NOMO-1 treated with DMSO at 0.1 percent for 48 hours (cell line): ENCODE measurements around the gene SAG.
A peak's percentile ranks its signal among the peaks of the same experiment; 100 is the strongest.

Experiments
- DNase-seq: peaks from one replicate; lab custom pipeline; 2025; ENCODE audit not compliant: unreplicated experiment; lab: John Stamatoyannopoulos, UW

SAG gene

GRCh38 chr2:233307565-233307964 lies at the start of gene SAG:
Gene SAG, plus strand, starts transcription at chr2:233307816. Its CDS starts 1,374 bp downstream, at chr2:233309190.
- no peak for DNase-seq

DNA sequence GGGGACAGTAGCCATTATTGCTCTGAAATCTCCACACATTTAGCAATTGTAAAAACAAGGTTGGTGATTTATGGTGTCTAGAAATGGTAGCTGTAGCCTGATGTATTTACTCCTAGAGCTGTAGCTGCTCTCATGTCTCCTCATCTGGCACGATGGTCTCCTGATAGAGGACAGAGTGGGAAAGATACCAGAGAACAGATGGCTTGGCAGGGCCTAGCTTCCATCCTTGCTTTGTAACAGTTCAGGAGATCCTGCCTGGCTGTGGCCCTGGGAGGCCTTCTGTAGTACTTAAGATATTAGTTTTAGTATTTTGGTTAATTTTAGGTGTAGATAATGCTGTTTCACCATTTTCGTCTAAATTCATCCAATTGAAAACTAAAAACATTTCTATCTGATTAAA lies 49.4 kb upstream of the SAG start:
- no peak for DNase-seq

- DNase-seq: no peak
These were observed 47.9 kb upstream of the SAG start for GRCh38 chr2:233259730-233260129.

GRCh38 chr2:233260661-233261060 lies 47.0 kb upstream of the SAG start:
- DNase-seq: no peak

DNA sequence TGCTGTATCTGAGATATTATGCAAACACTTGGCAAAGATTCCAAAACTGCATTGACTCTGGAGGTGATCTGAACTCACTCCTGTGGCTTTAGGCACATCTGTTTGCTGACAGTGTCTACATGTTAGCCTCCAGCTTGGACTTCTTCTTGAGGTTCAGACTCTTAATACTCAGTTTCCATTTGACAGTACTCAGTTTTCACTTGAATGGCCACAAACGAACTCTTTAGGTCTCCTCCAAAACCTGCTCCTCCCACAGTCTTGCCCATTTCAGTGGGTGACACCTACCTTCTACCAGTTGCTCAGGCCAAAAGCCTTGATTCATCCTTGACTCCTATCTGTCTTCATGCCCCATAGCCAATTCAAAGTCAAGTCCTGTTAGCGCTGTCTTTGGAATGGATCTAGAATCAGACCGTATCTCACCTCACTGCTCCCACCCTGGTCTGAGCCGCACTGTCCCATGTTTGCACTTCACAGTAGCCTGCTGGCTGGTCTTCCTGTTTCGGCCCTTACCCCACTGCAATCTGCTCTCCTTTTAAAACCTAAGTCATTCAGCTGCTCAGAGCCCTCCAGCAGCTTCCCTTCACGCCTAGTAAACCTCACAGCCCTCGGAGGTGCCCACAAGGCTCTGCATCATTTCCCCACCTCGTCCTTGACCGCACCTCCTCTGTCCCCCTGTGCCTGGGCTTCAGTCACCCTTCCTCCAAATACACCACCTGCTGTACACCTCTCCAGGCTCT lies 45.6 kb upstream of the SAG start:
- no peak for DNase-seq

DNA sequence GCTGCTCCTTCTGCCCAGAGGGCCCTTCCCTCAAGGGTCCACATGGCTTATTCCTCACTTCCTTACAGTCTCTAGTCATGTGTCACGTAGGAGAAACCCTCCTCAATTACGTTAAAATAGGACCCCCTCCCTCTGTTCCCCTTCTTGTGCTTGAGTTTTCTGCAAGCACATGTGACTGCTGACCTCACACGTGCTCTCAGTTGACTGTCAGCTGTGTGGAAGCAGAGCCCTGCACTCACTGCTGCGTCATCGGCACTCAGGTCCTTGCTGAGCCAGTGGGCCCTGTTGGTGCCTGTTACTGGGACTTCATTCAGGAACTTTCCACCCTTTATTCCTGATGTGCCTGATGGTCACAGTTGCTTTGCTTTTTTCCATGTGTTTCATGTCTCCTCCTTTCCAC lies 45.1 kb upstream of the SAG start:
- DNase-seq: no peak

DNA sequence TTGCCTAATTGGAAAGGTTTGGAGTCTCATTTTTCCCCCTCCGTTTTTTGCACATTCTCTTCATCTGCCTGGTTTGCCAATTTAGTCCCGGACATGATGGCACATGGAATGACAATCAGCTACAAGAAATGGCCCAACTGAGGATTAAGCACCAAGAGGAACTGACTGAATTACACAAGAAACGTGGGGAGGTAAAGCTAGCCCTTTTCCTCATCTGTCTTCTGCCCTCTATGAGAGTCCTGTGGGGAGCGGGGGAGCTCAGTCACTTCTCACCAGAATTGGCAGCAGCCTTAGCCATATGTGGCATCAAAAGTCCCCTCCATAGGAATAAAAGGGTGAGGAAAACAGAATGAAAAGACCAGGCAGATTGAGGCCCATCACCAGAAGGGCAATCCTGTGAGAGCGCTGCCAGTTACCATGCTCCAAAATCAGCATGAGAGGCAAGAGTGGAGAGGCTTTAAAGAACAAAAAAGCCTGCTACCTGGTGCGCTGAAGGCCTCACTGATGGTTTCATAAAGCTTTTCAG lies 44.5 kb upstream of the SAG start:
- no peak for DNase-seq

GRCh38 chr2:233264667-233265066 lies 42.9 kb upstream of the SAG start:
- DNase-seq: no peak

DNA sequence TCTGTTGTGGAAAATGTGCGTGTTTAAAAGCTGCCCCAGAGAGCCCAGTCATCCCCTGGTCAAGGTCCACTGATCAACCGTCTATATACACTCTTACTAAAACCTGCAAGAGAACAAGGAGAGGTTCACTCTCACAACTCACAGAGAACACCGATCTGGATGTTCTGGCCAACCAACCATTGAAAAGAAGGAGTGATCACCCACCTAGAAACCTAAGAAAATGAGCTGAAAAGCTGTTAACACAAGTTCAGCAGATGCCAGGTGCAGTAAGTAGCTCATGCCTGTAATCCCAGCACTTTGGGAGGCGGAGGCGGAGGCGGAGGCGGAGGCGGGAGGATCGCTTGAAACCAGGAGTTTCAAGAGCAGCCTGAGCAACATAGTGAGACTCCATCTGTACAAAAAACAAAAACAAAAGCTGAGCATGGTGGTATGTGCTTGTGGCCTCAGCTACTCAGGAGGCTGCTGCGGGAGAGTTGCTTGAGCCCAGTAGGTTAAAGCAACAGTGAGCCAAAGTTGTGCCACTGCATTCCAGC lies 41.7 kb upstream of the SAG start:
- DNase-seq: no peak

DNA sequence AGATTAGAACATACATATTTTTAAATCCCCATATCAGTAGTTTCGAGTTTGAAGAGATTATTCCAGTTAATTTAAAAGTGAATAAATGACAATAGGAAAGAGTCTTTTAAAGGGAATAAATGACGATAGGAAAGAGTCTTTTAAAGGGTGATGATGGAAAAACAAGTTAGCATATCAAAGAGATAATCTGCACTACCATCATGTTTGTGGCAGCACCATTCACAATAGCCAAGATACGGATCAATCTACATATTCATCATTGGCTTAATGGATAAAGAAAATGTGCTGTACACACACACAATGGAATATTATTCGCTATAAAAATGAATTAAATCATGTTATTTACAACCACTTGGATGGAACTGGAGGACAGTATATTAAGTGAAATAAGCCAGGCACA lies 41.1 kb upstream of the SAG start:
- no peak for DNase-seq

GRCh38 chr2:233267516-233268245 lies 39.9 kb upstream of the SAG start:
- DNase-seq: no peak

GRCh38 chr2:233270366-233270765 lies 37.2 kb upstream of the SAG start:
- no peak for DNase-seq

DNA sequence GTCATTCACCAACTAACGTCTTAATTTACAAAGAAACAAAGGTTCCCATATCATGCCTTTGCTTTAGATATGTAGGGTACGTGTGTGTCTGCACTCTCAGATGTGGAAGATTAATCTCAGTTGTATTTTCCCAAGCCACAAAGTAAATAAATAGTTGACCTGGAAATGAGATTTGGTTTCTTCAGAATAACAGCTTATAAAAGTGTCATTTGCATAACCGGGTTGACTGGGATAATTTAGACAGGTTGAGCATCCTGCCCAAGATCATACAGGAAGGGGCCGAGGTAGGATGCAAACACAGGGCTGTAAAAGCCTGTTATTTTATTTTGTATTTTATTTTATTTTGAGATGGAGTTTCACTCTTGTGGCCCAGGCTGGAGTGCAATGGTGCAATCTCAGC lies 36.7 kb upstream of the SAG start:
- DNase-seq: no peak

DNA sequence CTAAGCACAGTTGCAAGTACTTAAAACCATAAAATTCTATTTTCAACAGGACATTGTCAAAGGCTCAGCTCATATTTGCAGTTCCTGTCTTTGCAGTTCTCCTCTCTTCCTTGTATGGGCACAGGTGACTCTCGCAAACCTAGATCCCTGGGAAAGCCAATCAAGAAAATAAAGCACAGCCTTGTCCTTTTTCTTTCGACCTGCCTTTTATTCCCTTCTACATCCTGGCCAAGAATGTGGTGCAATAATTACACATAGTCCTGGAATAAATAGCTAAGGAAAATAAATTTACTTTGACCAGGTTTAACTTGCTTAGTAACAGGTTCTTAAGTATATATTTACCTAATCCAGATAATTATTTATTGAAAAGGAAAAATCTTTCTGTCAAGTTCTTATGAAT lies 35.9 kb upstream of the SAG start:
- DNase-seq: no peak

GRCh38 chr2:233273120-233273519 lies 34.5 kb upstream of the SAG start:
- no peak for DNase-seq

DNA sequence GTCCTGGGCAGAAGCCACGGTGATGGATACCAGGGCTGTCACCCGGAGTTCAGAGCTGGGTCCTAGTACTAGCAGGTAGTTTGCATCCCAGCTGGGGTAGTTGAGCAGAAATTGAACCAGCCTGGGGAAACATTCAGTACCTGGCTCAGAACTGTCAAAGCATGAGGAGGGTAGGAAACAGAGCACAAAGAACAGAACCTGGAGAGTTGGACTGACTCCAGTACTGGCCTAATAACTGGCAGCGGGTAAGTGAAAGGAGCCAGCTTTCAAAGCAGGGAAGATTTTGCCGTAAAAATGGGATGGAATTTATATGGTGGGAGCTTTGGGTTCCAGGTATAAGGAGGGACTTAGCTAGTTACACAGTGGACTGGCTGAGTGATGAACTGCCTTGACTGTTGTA lies 32.4 kb upstream of the SAG start:
- no peak for DNase-seq

DNA sequence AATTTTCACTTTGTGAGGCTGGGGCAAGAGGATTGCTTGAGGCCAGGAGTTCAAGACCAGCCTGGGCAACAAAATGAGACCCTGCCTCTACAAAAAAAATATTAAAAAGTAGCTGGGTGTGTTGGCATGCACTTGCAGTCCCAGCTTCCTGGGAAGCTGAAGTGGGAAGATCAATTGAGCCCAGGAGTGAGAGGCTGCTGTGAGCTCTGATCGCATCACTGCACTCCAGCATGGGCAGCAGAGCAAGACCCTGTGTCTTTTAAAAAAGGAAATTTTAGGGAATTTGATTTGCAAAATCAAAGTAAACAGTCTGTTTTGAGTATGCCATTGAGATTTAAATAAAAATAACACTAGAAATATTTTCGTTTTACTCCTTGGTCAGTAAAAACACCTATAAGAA lies 28.7 kb upstream of the SAG start:
- no peak for DNase-seq

- peak; percentile 36 for DNase-seq
These were observed 27.4 kb upstream of the SAG start for GRCh38 chr2:233280114-233280693.

DNA sequence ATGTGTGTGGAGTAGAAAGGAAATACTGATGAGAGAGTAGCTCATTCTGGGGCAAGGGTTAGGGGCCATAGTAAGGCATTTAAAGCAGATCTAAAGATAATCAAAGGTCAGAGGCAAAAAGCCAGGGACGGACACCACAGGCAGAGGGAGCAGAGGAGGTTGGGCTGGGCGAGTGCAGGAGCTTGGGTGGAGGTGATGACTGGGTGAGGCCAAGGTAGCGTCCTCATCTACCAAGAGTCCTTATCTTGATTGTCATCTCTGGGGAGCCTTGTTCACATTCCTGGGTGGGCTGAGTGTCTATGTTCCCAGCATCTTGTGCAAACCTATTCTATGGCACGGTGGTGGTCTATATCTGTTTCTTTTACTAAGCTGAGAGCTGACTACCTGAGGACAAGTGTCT lies 26.1 kb upstream of the SAG start:
- DNase-seq: no peak

- no peak for DNase-seq
These were observed 25.5 kb upstream of the SAG start for GRCh38 chr2:233281992-233282603.

DNA sequence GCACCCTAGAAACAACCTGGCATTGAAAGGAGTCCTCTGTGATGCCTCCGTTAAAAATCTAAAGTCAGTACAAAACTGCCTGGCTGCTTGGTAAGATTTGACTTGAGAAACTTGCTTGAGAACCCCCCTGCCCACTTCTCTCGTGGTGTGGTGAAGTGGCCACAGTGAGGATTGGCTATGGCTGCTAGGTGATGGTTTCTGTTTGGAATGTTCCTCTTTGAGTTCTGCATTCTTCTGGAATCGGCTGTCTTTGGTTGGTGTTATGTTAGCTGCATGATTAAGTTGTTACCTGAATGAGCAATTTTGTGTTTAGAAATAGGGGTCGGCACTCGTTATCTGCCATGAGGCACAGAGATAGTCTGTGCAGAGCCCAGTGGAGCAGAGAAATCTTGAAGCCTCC lies 21.7 kb upstream of the SAG start:
- DNase-seq: no peak
